HepG2 (cell line): ENCODE results near the gene PHF2. TPM values are rescaled to one million over a fixed set of nuclear protein-coding genes. Genes with fewer than 3 reads are reported as not detected.

ENCODE experiments used
- ATAC-seq: fragments of 200-7000 bp; cut with Tn5 transposase; 3 replicates; pipeline ENCODE4 v1.9.1; 2020; ENCODE audit warnings: mild to moderate bottlenecking, moderate library complexity
- BruUV-seq: library from RNA; stranded (reverse); fragments of 400-500 nt; replicated peaks from 2 replicates; lab custom pipeline; 2021; lab: Mats Ljungman, UMichigan
- CTCF ChIA-PET: fragments of 300-600 bp; formaldehyde crosslinking; extraction: SDS; loops from one replicate; lab custom pipeline; 2021; ENCODE audit warnings: low total read pairs, inconsistent platforms, low intra/inter-chr PET ratio; lab: Yijun Ruan, JAX
- POLR2A ChIA-PET: fragments of 350-600 bp; sonication (Branson Sonifier 250); formaldehyde crosslinking; loops from one replicate; lab custom pipeline; 2020; ENCODE audit warnings: antibody characterized with exemption, inconsistent platforms; lab: Yijun Ruan, JAX
- DNase-seq: peaks from one replicate; pipeline ENCODE4 v3.0.0-alpha.2; 2015; ENCODE audit warnings: low spot score
- FAIRE-seq: peaks from 3 replicates; lab custom pipeline; 2011; peaks lifted over from hg19 to GRCh38; lab: Jason Lieb, UNC
- H2AFZ ChIP-seq: one replicate; pipeline ENCODE4 v1.6.1; 2011; ENCODE audit warnings: low read length, inconsistent platforms
- H3K27ac ChIP-seq: fragments of 300-600 bp; 3 replicates; pipeline ENCODE4 v1.8.0; 2011; ENCODE audit warnings: mixed run types, mild to moderate bottlenecking, mixed read lengths, low read length, inconsistent platforms; ENCODE audit not compliant: insufficient read depth; ENCODE audit errors: extremely low read length
- H3K27me3 ChIP-seq, 2 experiments: fragments of 200-600 bp in 1 of 2; 2 replicates in 1 of 2; 3 replicates in 1 of 2; pipeline versions ENCODE4 v1.6.0 to v1.8.0; 2011; ENCODE audit warnings: low read length in 2 of 2, mild to moderate bottlenecking in 2 of 2, moderate library complexity in 2 of 2, inconsistent platforms in 1 of 2; ENCODE audit not compliant: insufficient read depth in 2 of 2, control insufficient read depth in 1 of 2
- H3K36me3 ChIP-seq, 2 experiments: fragments of 200-600 bp in 1 of 2; replicated peaks in 1 of 2; 2 replicates in 1 of 2; 3 replicates in 1 of 2; pipeline versions ENCODE4 v1.5.1 to v1.8.0; 2011; ENCODE audit warnings: low read length in 2 of 2, inconsistent platforms in 1 of 2; ENCODE audit not compliant: insufficient read depth in 2 of 2, control insufficient read depth in 1 of 2
- H3K4me1 ChIP-seq: 2 replicates; pipeline ENCODE4 v1.5.1; 2012; ENCODE audit warnings: low read length, inconsistent platforms; ENCODE audit not compliant: insufficient read depth
- H3K4me2 ChIP-seq: 2 replicates; pipeline ENCODE4 v1.6.0; 2011; ENCODE audit warnings: low read depth, low read length, inconsistent platforms
- H3K4me3 ChIP-seq, 3 experiments: fragments of 200-600 bp in 1 of 3; sonication (generic), shearing (Covaris generic) in 1 of 3; replicated peaks in 1 of 3; 2 replicates each; pipeline ENCODE4 v1.5.1; 2011 to 2016; ENCODE audit warnings: low read length in 3 of 3, inconsistent platforms in 2 of 3, low read depth in 2 of 3, mild to moderate bottlenecking in 2 of 3, control low read depth in 1 of 3, mixed read lengths in 1 of 3; ENCODE audit not compliant: insufficient read depth in 1 of 3
- H3K79me2 ChIP-seq: one replicate; pipeline ENCODE4 v1.6.1; 2011; ENCODE audit warnings: low read length, inconsistent platforms; ENCODE audit not compliant: insufficient read depth
- H3K9ac ChIP-seq: 2 replicates; pipeline ENCODE4 v1.6.0; 2011; ENCODE audit warnings: mild to moderate bottlenecking, low read depth, low read length, inconsistent platforms; ENCODE audit not compliant: insufficient read depth
- H3K9me3 ChIP-seq: 2 replicates; pipeline ENCODE4 v1.5.1; 2012; ENCODE audit warnings: mild to moderate bottlenecking, low read length
- H4K20me1 ChIP-seq: 2 replicates; pipeline ENCODE4 v1.6.0; 2011; ENCODE audit warnings: inconsistent platforms, mild to moderate bottlenecking, low read length, moderate library complexity; ENCODE audit not compliant: insufficient read depth
- AKAP8 ChIP-seq: sonication (generic); formaldehyde crosslinking; IDR thresholded peaks from 2 replicates; pipeline ENCODE4 v1.5.1; 2020; ENCODE audit warnings: mild to moderate bottlenecking, missing genetic modification reagents
- CCAR2 ChIP-seq: fragments of 200-400 bp; formaldehyde crosslinking; optimal IDR thresholded peaks from 2 replicates; pipeline ENCODE3; 2018; ENCODE audit warnings: low read depth, mild to moderate bottlenecking, low read length, moderate library complexity
- HNF4A ChIP-seq: sonication (generic); formaldehyde crosslinking; IDR thresholded peaks from 2 replicates; pipeline ENCODE4 v1.4.0; 2020; ENCODE audit warnings: missing genetic modification reagents
- LCORL ChIP-seq, 2 experiments: fragments of 450-650 bp in 1 of 2; sonication (generic) in 1 of 2; formaldehyde crosslinking in 1 of 2; IDR thresholded peaks; 2 replicates each; pipeline versions ENCODE4 v1.5.0 to v1.6.1; 2017 to 2020; ENCODE audit warnings: antibody characterized with exemption in 1 of 2, missing genetic modification reagents in 1 of 2
- PHF21A ChIP-seq: sonication (generic); formaldehyde crosslinking; IDR thresholded peaks from 2 replicates; pipeline ENCODE4 v1.5.0; 2020; ENCODE audit warnings: mild to moderate bottlenecking, missing genetic modification reagents
- SAP130 ChIP-seq: IDR thresholded peaks from 2 replicates; pipeline ENCODE4 v1.6.1; 2016; ENCODE audit warnings: low read depth
- SIX4 ChIP-seq: sonication (generic); formaldehyde crosslinking; IDR thresholded peaks from 2 replicates; pipeline ENCODE4 v1.4.0; 2020; ENCODE audit warnings: missing genetic modification reagents
- SOX5 ChIP-seq: IDR thresholded peaks from 2 replicates; pipeline ENCODE4 v1.6.1; 2016; ENCODE audit warnings: borderline replicate concordance
- SSRP1 ChIP-seq: IDR thresholded peaks from 2 replicates; pipeline ENCODE4 v1.6.1; 2016; ENCODE audit warnings: control low read depth
- ZFX ChIP-seq: sonication (generic); formaldehyde crosslinking; IDR thresholded peaks from 2 replicates; pipeline ENCODE4 v1.4.0; 2020; ENCODE audit warnings: mild to moderate bottlenecking, low read depth, missing genetic modification reagents, moderate library complexity
- ZFYVE20 ChIP-seq: sonication (generic); formaldehyde crosslinking; IDR thresholded peaks from 2 replicates; pipeline ENCODE4 v1.8.0; 2023; ENCODE audit warnings: low read depth, mild to moderate bottlenecking, moderate library complexity, missing genetic modification reagents, borderline replicate concordance
- ZNF230 ChIP-seq: sonication (generic); formaldehyde crosslinking; IDR thresholded peaks from 2 replicates; pipeline ENCODE4 v1.4.0; 2020; ENCODE audit warnings: mild to moderate bottlenecking, missing genetic modification reagents
- ZNF264 ChIP-seq: sonication (generic); formaldehyde crosslinking; IDR thresholded peaks from 2 replicates; pipeline ENCODE4 v1.4.0; 2020; ENCODE audit warnings: missing genetic modification reagents
- ZNF292 ChIP-seq: sonication (generic); formaldehyde crosslinking; IDR thresholded peaks from 2 replicates; pipeline ENCODE4 v1.8.1; 2022; ENCODE audit warnings: mild to moderate bottlenecking, low read depth, missing genetic modification reagents, borderline replicate concordance
- ZNF501 ChIP-seq: sonication (generic); formaldehyde crosslinking; IDR thresholded peaks from 2 replicates; pipeline ENCODE4 v1.5.1; 2020; ENCODE audit warnings: mild to moderate bottlenecking, moderate library complexity, missing genetic modification reagents
- ZNF644 ChIP-seq: IDR thresholded peaks from 2 replicates; pipeline ENCODE4 v1.6.1; 2016; ENCODE audit warnings: low read depth
- ZNF672 ChIP-seq: sonication (generic); formaldehyde crosslinking; IDR thresholded peaks from 2 replicates; pipeline ENCODE4 v1.8.1; 2022; ENCODE audit warnings: missing genetic modification reagents
- ZNF737 ChIP-seq: sonication (generic); formaldehyde crosslinking; IDR thresholded peaks from 2 replicates; pipeline ENCODE4 v1.5.0; 2020; ENCODE audit warnings: missing genetic modification reagents, mild to moderate bottlenecking, borderline replicate concordance
- ZNF768 ChIP-seq: sonication (generic); formaldehyde crosslinking; IDR thresholded peaks from 2 replicates; pipeline ENCODE4 v1.4.0; 2020; ENCODE audit warnings: missing genetic modification reagents
- ZNF782 ChIP-seq: sonication (generic); formaldehyde crosslinking; IDR thresholded peaks from 2 replicates; pipeline ENCODE4 v1.4.0; 2020; ENCODE audit warnings: missing genetic modification reagents, mild to moderate bottlenecking, borderline replicate concordance
- WGBS: methylation state at CpG from one replicate; pipeline ENCODE4 v1.1.6; 2017; ENCODE audit warnings: low lambda C conversion rate; 5-methylcytosine and 5-hydroxymethylcytosine counted together
- in situ Hi-C: cut with HindIII; loops from 2 replicates; pipeline ENCODE4 v1.10.0; 2017; ENCODE audit warnings: low pct_unique_long_range_greater_than_20kb; ENCODE audit not compliant: extremely low pct_ligation_motif_present
- intact Hi-C: fragments of 100-400 bp; cut with micrococcal nuclease; formaldehyde crosslinking; loops from one replicate; pipeline ENCODE4 v1.10.0; 2022; ENCODE audit not compliant: unreplicated experiment
- polyA plus RNA-seq, 8 experiments: library from polyadenylated mRNA; depleted of rRNA in 3 of 8; stranded (reverse) in 7 of 8; unstranded in 1 of 8; fragments of >200 nt; fragmentation: Illumina TruSeq in 4 of 8; extraction: Trizol in 4 of 8; gene quantifications; 2 replicates each; pipeline versions ENCODE4 v1.2.1 to v1.2.3, GENCODE V29; 2011 to 2016; ENCODE audit warnings: low read depth in 4 of 8, missing spikeins in 1 of 8, mixed read lengths in 1 of 8; ENCODE audit not compliant: insufficient read depth in 1 of 8
- total RNA-seq, 5 experiments: library from RNA; depleted of rRNA; stranded (reverse); fragments of >200 nt; fragmentation: Illumina TruSeq; extraction: Trizol; gene quantifications; 2 replicates each; pipeline ENCODE4 v1.2.3, GENCODE V29; 2016; ENCODE audit warnings: low read depth in 1 of 5
- TF ChIP-seq, protein P1 (sequence below): sonication (generic); formaldehyde crosslinking; IDR thresholded peaks from 2 replicates; pipeline ENCODE4 v1.4.0; 2020; ENCODE audit warnings: missing genetic modification reagents; ENCODE audit errors: not compliant biosample characterization
- TF ChIP-seq, protein P2 (sequence below), 2 experiments: sonication (generic) in 1 of 2; formaldehyde crosslinking in 1 of 2; IDR thresholded peaks; 2 replicates each; pipeline versions ENCODE4 v1.4.0 to v1.6.1; 2018 to 2020; ENCODE audit warnings: missing genetic modification reagents in 2 of 2, borderline replicate concordance in 1 of 2, low read depth in 1 of 2, mild to moderate bottlenecking in 1 of 2, missing biosample characterization in 1 of 2

PHF2 gene
- total and polyA plus RNA-seq, 2 of the 13 experiments (the other 11 are each of a cell fraction or from before 2014, with no cell fraction given), result 6.6 to 9.1 TPM

DNA sequence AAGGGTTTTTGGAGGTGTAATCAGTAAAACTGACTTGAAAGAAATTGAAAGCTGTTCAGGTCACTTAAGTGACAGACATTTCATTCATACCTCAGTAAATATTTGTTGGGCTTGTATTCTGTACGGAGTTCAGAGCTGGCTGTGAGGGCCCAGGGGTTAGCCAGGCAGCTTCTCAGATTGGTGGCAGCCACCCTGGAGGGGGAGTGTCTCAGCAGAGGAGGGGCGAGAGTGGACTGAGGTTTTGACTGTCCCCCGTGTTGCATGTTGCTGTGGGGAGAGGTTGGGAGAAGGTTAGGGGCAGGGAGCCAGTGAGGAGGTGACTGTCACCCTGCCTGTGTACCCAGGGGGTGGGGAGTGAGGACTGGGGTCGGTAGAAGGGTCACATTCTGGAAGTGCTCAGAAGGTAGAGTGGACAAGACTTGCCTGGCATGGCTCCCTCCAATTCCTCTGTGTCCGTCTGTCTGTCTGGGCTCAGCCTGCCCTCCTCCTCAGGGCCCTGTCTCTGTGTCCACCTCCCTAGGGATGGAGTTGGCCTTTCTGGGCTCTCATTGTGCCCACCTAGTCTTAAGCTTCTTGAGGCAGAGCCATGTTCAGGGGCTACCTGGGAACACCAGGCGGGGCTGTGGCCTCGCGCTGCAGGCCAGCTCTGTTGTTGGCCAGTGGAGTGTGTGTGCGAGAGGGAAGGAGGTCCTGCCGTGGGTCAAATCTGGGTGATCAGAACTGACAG, 4.4 kb downstream of the PHF2 start:
- in situ Hi-C loops, result no loop called here
- BruUV-seq, result no TSS peak
- no peaks in the 10 kb centered on the region for H3K9me3 ChIP-seq
- no peak for TF ChIP-seq ZNF737
- TF ChIP-seq ZNF230 (CRISPR knock-in tag), result 0 out of 2 replicates have a peak, but pooled peaks have one; percentile 52
- peak; percentile 22; the same call in 1 of the 2 replicates for TF ChIP-seq ZNF292
- TF ChIP-seq ZNF768 (CRISPR knock-in tag), result no peak
- no peak for TF ChIP-seq ZNF782 (CRISPR knock-in tag)
- TF ChIP-seq, protein P1, sequence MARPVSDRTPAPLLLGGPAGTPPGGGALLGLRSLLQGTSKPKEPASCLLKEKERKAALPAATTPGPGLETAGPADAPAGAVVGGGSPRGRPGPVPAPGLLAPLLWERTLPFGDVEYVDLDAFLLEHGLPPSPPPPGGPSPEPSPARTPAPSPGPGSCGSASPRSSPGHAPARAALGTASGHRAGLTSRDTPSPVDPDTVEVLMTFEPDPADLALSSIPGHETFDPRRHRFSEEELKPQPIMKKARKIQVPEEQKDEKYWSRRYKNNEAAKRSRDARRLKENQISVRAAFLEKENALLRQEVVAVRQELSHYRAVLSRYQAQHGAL, result no peak
- TF ChIP-seq SIX4 (CRISPR knock-in tag), result no peak
- TF ChIP-seq SOX5 (CRISPR knock-in tag), result 0 out of 2 replicates have a peak, but pooled peaks have one; percentile 12
- TF ChIP-seq SAP130 (CRISPR knock-in tag), result peak; percentile 66
- 0 out of 2 replicates have a peak, but pooled peaks have one; percentile 26 for TF ChIP-seq ZNF501 (CRISPR knock-in tag)
- TF ChIP-seq AKAP8 (CRISPR knock-in tag), result 0 out of 2 replicates have a peak, but pooled peaks have one; percentile 23
- TF ChIP-seq HNF4A (CRISPR knock-in tag), result peak; percentile 23; the same call in 1 of the 2 replicates
- TF ChIP-seq ZNF672, result no peak
- no peak for TF ChIP-seq ZFYVE20 (CRISPR knock-in tag)
- TF ChIP-seq, protein P2, sequence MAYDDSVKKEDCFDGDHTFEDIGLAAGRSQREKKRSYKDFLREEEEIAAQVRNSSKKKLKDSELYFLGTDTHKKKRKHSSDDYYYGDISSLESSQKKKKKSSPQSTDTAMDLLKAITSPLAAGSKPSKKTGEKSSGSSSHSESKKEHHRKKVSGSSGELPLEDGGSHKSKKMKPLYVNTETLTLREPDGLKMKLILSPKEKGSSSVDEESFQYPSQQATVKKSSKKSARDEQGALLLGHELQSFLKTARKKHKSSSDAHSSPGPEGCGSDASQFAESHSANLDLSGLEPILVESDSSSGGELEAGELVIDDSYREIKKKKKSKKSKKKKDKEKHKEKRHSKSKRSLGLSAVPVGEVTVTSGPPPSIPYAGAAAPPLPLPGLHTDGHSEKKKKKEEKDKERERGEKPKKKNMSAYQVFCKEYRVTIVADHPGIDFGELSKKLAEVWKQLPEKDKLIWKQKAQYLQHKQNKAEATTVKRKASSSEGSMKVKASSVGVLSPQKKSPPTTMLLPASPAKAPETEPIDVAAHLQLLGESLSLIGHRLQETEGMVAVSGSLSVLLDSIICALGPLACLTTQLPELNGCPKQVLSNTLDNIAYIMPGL (CRISPR knock-in tag; IDR thresholded peaks at IDR 0.05; ENCODE audit: borderline replicate concordance in 1 of 2, low read depth in 1 of 2), result 0 out of 4 replicates have a peak, but pooled peaks of 1 of the 2 experiments have one; percentile 35
- TF ChIP-seq ZNF264 (CRISPR knock-in tag), result no peak
- TF ChIP-seq LCORL (IDR thresholded peaks at IDR 0.05), result no peak
- 0 out of 2 replicates have a peak, but pooled peaks have one; percentile 17 for TF ChIP-seq LCORL (CRISPR knock-in tag; IDR thresholded peaks at IDR 0.05)
- TF ChIP-seq SSRP1 (CRISPR knock-in tag), result no peak
- TF ChIP-seq PHF21A, result 0 out of 2 replicates have a peak, but pooled peaks have one; percentile 24
- TF ChIP-seq ZFX (CRISPR knock-in tag), result 0 out of 2 replicates have a peak, but pooled peaks have one; percentile 16
- TF ChIP-seq ZNF644 (CRISPR knock-in tag), result no peak
- no peak for TF ChIP-seq CCAR2

More for the DNA sequence above, 4.4 kb downstream of the PHF2 start:
- no peaks in the 10 kb centered on the region for H3K36me3 ChIP-seq
- ATAC-seq, result peak; percentile 86
- intact Hi-C loops, result no loop called here
- H4K20me1 ChIP-seq, result peaks cover 21% of the 10 kb centered on the region
- H2AFZ ChIP-seq, result no peak overlapping the region
- FAIRE-seq, result peak; percentile 56
- peak overlapping the region; percentile 38; the same call in 1 of the 2 replicates for H3K9ac ChIP-seq
- ChIA-PET CTCF (no interaction called here), POLR2A (interaction anchor here (2.8 kb wide), 1 partner anchor 14 kb away, joined by 26 read pairs; no protein-coding TSS in a partner anchor)
- 6% methylated on average over 9 of the region's 10 CpGs for WGBS
- H3K27me3 ChIP-seq, result no peaks in the 10 kb centered on the region; a peak in 1 of 5 replicates
- DNase-seq, result peak; percentile 72
- H3K4me3 ChIP-seq, result peak overlapping the region; percentile 45 to 65 (median 46); a peak in 5 of 6 replicates
- H3K79me2 ChIP-seq, result peaks cover 53% of the 10 kb centered on the region
- H3K4me1 ChIP-seq, result peaks cover 67% of the 10 kb centered on the region
- peak overlapping the region; percentile 88 for H3K4me2 ChIP-seq
- peak overlapping the region; percentile 51 for H3K27ac ChIP-seq
